NCI-H69 (cell line): ENCODE data around the gene PEF1.

Experiments
- DNase-seq: peaks from one replicate; lab custom pipeline; 2025; lab: John Stamatoyannopoulos, UW

PEF1 gene

GRCh38 chr1:31653717-31654473 is 9.2 kb upstream of the PEF1 start:
- no peak for DNase-seq

- DNase-seq: no peak
Measured at GRCh38 chr1:31652891-31653499, 8.3 kb upstream of the PEF1 start.

- no peak for DNase-seq
Measured at GRCh38 chr1:31651766-31652165, 7.1 kb upstream of the PEF1 start.

- DNase-seq: no peak
Measured at GRCh38 chr1:31651089-31651420, 6.4 kb upstream of the PEF1 start.

- no peak for DNase-seq
Measured at GRCh38 chr1:31650161-31651088, 5.7 kb upstream of the PEF1 start.

GRCh38 chr1:31648641-31649357 is 4.1 kb upstream of the PEF1 start:
- DNase-seq: no peak

GRCh38 chr1:31648190-31648589 is 3.5 kb upstream of the PEF1 start:
- DNase-seq: no peak

- DNase-seq: no peak
Measured at GRCh38 chr1:31647106-31647505, 2.4 kb upstream of the PEF1 start.

GRCh38 chr1:31646259-31646960 is 1.7 kb upstream of the PEF1 start:
- no peak for DNase-seq

- DNase-seq: no peak
Measured at GRCh38 chr1:31645274-31645568, 545 bp upstream of the PEF1 start.

- DNase-seq: no peak
Measured at GRCh38 chr1:31643976-31644559, 608 bp downstream of the PEF1 start.

GRCh38 chr1:31642897-31643296 is 1.8 kb downstream of the PEF1 start:
- no peak for DNase-seq

GRCh38 chr1:31642366-31642765 is 2.3 kb downstream of the PEF1 start:
- no peak for DNase-seq

- DNase-seq: no peak
Measured at GRCh38 chr1:31640964-31641363, 3.7 kb downstream of the PEF1 start.

- DNase-seq: no peak
Measured at GRCh38 chr1:31640179-31640578, 4.5 kb downstream of the PEF1 start.

- DNase-seq: no peak
Measured at GRCh38 chr1:31639543-31639942, 5.1 kb downstream of the PEF1 start.

- DNase-seq: peak; percentile 43
Measured at GRCh38 chr1:31637915-31638673, 6.6 kb downstream of the PEF1 start.

- peak; percentile 10 for DNase-seq
Measured at GRCh38 chr1:31633117-31633516, 11.6 kb downstream of the PEF1 start.

- DNase-seq: no peak
Measured at GRCh38 chr1:31632649-31633048, 12.0 kb downstream of the PEF1 start.

GRCh38 chr1:31628931-31629556 is 15.6 kb downstream of the PEF1 start:
- DNase-seq: no peak
